DMS114 treated with DMSO at 0.1 percent for 48 hours (cell line): ENCODE data around the gene ASB10.

Experiments used
- DNase-seq: peaks from one replicate; lab custom pipeline; 2025; ENCODE audit not compliant: unreplicated experiment; lab: John Stamatoyannopoulos, UW

ASB10 gene

DNA sequence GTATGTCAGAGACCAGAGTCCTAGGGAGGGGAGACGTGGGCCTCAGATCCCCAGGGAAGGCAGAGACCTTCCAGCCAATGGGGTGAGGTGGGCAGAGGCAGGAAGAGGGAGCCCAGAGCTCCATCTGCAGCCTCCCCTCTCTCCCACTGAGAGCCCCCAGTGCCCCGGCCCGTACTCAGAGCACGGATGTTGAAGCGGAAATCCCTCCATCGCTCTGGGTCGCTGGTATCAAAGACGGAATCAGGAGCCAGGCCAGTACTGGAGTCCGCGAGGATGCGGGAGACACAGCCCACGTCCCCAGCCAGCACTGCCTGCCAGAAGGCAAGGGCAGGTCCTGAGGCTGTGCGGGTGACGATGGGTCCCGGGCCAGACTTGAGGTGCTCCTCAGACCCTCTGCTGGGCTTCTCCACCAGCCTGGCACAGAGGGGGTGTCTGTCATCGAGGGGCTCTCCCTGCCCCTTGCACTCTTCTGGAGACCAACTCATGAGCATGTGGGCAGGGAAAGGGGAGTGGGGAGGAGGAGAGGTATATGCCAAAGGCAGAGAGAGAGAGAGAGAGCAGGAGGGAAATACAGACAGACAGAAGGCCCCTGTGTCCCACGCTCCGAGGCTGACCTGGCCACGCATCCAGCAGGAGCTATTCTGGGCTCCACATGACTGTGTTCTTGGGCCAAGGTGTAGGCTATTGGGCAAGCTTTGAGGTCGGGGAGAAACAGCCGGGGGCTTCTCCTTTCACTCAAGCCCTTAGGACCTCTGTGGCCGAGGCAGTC is at the start of gene ASB10:
ASB10 (minus strand) TSS at position 611 of the 769 bp plus-strand sequence; CDS start at position 491, 120 bp downstream.
- DNase-seq = no peak

- no peak for DNase-seq
These were observed 49.4 kb upstream of the ASB10 start for GRCh38 chr7:151236406-151236805.

DNA sequence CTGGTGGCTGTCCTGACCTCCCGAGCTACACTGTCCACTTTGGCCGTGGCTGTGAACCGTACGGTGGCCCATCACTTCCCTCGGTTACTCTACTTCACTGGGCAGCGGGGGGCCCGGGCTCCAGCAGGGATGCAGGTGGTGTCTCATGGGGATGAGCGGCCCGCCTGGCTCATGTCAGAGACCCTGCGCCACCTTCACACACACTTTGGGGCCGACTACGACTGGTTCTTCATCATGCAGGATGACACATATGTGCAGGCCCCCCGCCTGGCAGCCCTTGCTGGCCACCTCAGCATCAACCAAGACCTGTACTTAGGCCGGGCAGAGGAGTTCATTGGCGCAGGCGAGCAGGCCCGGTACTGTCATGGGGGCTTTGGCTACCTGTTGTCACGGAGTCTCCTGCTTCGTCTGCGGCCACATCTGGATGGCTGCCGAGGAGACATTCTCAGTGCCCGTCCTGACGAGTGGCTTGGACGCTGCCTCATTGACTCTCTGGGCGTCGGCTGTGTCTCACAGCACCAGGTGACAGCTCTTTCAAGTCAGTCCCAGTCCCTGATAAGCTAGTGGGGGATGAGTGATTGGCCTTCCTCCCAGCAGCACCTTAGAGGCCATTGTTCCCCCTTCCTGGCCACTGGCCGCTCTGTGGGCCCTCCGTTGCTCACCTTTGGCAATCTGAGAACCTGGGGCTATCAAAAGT is 48.2 kb upstream of the ASB10 start:
- DNase-seq = no peak

- DNase-seq = no peak
These were observed 46.8 kb upstream of the ASB10 start for GRCh38 chr7:151233804-151234203.

DNA sequence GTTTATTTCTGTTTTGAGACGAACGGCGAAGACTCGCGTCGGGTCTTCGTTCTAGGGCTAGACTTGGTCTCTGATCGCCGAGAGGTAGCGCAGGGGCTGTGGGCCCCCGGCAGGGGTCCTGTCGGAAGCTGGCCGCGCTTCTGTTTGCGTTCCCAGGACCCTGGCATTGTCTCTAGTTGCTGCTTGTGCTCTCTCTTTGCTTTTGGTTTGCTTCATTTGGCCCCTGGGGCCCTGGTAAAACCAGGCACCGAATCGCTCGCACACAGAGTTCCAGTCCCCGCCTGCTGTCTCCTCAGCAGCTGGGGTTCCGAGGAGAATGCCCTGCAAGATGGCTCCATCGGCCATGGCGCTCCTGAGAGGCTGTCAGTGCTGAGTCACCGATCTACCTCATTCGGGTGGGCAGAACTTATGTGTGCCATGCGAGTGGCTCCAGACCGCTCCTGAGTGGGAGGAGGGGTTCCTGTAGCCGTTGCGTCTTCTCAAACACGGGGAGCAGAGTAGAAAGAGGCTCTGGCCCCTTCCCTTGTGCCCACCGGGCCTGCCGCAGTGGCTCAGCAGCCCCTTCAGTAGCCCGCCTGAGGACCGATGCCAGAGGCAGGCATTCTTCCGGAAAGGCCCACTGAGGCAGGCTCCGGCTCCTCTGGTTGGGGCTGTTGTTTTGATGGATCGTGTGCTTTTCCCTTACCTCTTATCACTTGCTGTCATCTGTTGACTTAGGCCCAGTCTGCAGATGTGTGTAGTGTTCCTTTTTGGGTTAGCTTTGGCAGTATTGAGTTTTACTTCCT is 46.1 kb upstream of the ASB10 start:
- DNase-seq = no peak

GRCh38 chr7:151232091-151232916 is 45.3 kb upstream of the ASB10 start, which contains the start of gene CHPF2:
Gene CHPF2, plus strand, starts transcription at chr7:151232483. Its CDS starts 1,529 bp downstream, at chr7:151234012.
- peak; percentile 64 for DNase-seq

DNA sequence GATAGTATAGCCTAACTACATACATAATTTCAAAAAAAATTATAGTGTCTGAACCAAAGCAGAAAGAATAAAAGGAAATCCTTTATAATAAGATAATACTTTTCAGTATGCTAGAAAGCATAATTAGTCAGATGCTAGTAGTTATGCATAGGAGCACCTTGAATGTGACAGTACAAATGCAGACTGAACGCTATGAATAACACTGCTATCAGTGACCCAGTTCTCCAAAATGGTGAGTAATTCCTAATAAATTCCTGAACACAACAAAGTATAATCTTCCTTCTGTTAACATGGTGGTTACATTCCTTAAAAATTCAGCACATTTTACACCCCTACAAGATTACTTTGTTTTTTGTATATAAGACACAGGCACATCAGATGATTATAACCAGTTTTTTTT is 44.0 kb upstream of the ASB10 start:
- no peak for DNase-seq

- no peak for DNase-seq
These were observed 42.2 kb upstream of the ASB10 start for GRCh38 chr7:151229249-151229648.

GRCh38 chr7:151228024-151228866 is 41.2 kb upstream of the ASB10 start:
- DNase-seq = no peak

DNA sequence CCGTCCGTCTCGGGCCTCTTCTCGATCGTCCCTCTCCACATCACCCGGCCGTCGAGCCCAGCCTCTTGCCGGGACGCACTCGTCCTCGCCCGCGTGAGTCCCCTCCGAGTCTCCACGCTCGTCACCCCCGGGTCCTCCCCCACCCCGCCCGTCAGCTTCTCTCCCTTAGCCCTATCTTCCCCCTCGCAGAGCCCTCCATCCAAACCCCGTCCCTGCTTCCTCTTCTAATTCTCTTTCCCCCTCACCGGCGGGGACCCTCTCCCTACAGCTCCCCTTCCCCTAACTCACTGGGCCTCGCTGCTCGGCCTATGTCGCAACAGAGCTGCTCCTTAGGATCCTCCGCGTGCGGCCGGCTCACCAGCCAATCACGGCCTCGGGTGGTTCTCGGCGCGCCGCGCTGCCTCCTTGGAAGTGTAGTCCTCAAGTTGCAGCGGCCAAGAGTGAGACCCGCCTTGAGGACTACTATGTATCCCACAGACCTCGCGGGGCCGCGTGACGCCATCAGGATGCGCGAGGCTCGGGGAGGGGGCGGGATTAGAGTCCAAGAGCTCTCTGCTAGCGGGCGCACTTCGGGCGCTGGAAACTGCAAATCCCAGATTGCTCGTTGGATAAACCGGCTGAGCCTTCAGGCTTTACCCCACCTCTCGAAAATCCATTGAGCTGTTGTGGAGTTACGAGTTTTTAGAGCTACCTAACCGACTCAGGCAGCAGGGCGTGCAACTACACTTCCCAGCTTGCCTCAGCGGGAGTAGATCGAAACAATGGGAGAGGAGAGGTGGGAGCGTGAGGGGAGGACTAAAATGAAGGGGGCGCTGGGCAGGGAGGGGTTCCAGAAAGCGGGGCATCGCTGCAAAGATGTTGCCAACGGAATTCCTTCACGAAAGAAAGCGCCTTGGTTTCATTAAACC is 40.1 kb upstream of the ASB10 start, which contains the start of gene ABCF2:
ABCF2 (minus strand) TSS at position 331 of the 908 bp plus-strand sequence. CDS start 747 bp downstream, outside the sequence.
- DNase-seq = peak; percentile 92

DNA sequence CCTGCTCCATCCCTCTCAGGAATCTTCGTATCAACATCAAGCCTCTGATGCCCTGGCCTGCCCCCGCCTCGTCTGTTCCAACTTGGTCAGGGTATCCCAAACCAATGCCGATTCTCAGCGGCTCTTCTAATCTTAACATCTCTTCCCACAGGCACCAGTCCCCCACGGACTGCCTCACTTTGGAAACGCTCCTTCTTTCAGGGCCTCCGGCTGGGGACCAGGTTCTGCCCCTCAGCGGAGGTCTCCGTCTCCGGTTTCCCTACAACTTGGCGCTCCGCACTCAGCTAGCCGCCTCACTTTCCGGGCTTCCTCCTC is 39.5 kb upstream of the ASB10 start:
- DNase-seq = no peak

GRCh38 chr7:151225948-151226510 is 39.0 kb upstream of the ASB10 start:
- DNase-seq = no peak

GRCh38 chr7:151223728-151224127 is 36.7 kb upstream of the ASB10 start:
- no peak for DNase-seq

DNA sequence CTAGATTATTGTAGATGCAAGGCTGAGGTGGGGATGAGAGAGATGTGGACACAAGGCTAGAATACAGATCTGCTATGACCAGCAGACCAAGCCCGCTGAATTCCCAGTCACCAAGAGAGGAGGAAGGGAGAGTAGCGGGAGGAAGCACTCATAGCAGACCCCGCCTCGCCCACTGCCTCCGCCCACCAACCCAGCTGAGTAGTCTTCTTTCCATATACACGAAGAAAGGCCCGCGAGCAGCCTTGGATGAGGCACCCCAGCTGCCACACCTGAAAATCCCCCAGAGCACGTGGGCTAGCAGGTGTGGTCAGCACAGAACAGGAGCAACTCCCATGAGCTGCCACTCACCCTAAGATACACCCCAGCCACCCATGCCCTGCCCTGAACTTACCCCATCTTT is 31.1 kb upstream of the ASB10 start:
- no peak for DNase-seq

- no peak for DNase-seq
These were observed 28.3 kb upstream of the ASB10 start for GRCh38 chr7:151215396-151215795.

DNA sequence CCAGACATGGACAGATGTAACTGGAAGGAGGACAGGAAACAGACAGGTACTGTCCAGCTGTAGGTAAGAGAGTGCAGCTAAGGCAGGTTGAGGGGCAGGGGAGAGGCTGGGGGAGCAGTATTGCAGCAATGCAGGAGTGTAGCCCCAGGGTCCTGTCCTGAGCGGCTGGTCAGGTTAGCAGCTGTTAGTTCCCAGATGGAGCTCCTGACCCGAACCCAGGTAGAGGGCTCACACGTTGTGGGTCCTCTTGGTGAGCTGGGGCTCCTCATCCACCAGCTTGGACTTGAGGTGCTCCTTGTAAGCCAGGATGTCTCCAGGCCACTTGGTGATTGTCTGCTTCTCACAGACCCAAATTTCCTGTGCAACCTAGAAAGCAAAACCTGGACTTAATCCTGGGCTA is 26.8 kb upstream of the ASB10 start:
- no peak for DNase-seq

- no peak for DNase-seq
These were observed 25.6 kb upstream of the ASB10 start for GRCh38 chr7:151212626-151213025.

DNA sequence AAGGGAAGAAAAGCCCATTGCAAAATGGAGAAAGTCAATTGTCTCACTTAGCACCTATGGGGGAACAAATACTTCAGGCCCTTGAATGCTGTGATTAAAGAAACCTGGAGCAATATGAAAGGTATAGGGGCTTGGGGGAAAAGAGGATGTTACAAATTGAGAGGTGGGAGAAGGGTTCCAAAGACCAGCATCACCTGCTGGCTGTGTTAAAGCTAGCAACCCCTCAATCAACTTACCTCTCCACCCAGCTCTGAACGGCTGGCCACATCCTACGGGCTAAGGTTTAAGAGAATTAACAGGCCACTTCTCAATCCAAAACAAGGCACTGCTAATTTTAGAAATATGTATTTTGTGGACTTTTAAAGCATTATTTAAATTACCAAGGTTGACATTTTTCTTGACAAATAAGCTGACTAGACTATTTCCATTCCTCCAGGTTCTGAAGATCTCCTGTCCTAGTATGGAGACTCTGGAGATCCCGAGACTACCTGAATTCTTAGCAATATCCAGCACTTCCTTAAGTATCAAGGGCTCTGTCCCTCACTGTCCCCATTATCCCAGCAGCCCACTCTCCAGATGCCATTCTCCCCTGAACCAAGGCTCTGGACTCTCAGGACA is 24.2 kb upstream of the ASB10 start:
- no peak for DNase-seq
